HG02885 (cell line): ENCODE measurements around the gene CDIPT.
"Not testable (repeated sequence)": the region's sequence is repeated elsewhere in the genome, so short reads cannot be mapped to it uniquely, and the experiment has no call there.

Experiments used
- ATAC-seq: cut with Tn5 transposase; IDR thresholded peaks from one replicate; pipeline ENCODE4 v1.9.1; 2021; ENCODE audit warnings: mild to moderate bottlenecking; ENCODE audit not compliant: unreplicated experiment, poor library complexity

CDIPT gene

GRCh38 chr16:29862884-29863668 is at the start of gene CDIPT:
TSS of gene CDIPT (minus strand) at chr16:29863226. CDS start at chr16:29862857, 369 bp downstream.
- peak; percentile 93 for ATAC-seq

GRCh38 chr16:29912087-29912486 is 49.1 kb upstream of the CDIPT start:
- ATAC-seq: no peak

- no peak for ATAC-seq
These were observed 48.6 kb upstream of the CDIPT start for GRCh38 chr16:29911676-29912010.

- no peak for ATAC-seq
These were observed 48.0 kb upstream of the CDIPT start for GRCh38 chr16:29910819-29911675.

GRCh38 chr16:29909851-29910250 is 46.8 kb upstream of the CDIPT start:
- ATAC-seq: not testable (repeated sequence)

GRCh38 chr16:29909391-29909790 is 46.4 kb upstream of the CDIPT start:
- ATAC-seq: no peak

- no peak for ATAC-seq
These were observed 45.7 kb upstream of the CDIPT start for GRCh38 chr16:29908719-29909220.

- no peak for ATAC-seq
These were observed 44.9 kb upstream of the CDIPT start for GRCh38 chr16:29907973-29908372.

GRCh38 chr16:29906520-29907244 is 43.7 kb upstream of the CDIPT start:
- ATAC-seq: no peak

GRCh38 chr16:29905668-29906067 is 42.6 kb upstream of the CDIPT start:
- no peak for ATAC-seq

GRCh38 chr16:29904947-29905346 is 41.9 kb upstream of the CDIPT start:
- ATAC-seq: no peak

GRCh38 chr16:29903590-29903989 is 40.6 kb upstream of the CDIPT start:
- no peak for ATAC-seq

GRCh38 chr16:29901607-29901945 is 38.5 kb upstream of the CDIPT start:
- ATAC-seq: no peak

GRCh38 chr16:29900888-29901606 is 38.0 kb upstream of the CDIPT start:
- no peak for ATAC-seq

GRCh38 chr16:29900102-29900887 is 37.3 kb upstream of the CDIPT start, which contains the start of gene ASPHD1:
TSS of gene ASPHD1 (plus strand) at chr16:29900488. CDS start at chr16:29900972, 484 bp downstream.
- peak; percentile 54 for ATAC-seq

GRCh38 chr16:29899516-29900101 is 36.6 kb upstream of the CDIPT start, which contains the start of gene SEZ6L2:
TSS of gene SEZ6L2 (minus strand) at chr16:29899550. CDS start at chr16:29899019, 531 bp downstream.
- ATAC-seq: no peak

GRCh38 chr16:29898804-29899515 is 35.9 kb upstream of the CDIPT start:
- no peak for ATAC-seq

- no peak for ATAC-seq
These were observed 35.2 kb upstream of the CDIPT start for GRCh38 chr16:29898135-29898803.
